ENCODE results near the gene PLA2G2D.
"Not testable (repeated sequence)": the region's sequence is repeated elsewhere in the genome, so short reads cannot be mapped to it uniquely, and the experiment has no call there.

The PLA2G2D gene

DNA sequence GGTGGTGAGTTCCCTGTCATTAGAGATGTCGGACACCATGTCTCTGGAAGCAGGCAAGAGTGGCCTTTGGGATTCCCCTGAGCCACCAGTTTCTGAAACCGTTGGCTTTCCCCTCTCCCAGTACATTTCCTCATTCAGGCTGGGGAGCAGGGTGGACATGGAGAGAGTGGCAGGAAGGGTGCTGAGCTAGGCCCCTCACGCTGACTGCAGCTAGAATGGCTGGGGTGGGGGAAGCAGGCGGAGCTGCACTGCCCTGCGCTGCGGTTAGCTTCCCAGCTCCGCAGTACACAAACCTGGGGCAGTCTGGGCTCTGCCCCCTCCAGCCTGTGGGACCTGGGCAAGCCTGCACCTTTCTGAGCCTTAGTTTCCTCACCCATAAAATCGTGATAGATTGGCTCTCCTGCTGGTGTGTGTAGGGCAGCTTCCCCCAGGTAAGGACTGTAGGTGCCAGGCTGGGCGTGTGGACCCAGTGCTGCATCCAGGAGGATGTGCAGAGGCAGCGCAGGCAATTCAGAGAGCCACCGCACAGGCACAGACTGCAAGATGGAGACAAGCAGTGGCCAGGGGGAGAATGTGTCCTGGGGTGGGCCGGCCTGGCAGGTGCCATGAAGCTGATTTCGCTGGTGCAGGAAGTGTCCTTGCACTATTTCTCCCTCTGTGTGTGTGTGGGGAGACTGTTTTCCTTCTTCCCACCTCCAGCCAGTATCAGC is 22.8 kb upstream of the PLA2G2D start:
- DNase-seq, result no peak

DNA sequence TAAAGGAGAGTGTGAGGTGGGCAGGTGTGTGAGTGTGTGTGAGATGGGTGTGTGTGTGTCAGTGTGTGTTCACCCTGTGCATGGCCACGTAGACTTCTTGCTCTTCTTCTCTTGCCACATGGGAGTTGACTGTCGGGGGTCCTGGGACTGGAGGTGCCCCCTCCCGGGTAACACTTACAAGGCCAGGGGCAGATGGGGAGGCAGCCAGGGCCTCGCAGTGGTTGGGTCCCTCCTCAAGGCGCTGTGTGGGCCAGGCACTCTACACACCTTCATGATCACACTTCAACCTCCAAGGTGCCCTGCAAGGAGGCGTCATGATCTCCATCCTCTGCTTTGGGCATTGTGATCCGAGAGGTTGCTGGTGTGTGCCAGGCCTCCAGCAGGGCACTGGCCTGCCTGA is 22.1 kb upstream of the PLA2G2D start:
- no peak for DNase-seq

DNA sequence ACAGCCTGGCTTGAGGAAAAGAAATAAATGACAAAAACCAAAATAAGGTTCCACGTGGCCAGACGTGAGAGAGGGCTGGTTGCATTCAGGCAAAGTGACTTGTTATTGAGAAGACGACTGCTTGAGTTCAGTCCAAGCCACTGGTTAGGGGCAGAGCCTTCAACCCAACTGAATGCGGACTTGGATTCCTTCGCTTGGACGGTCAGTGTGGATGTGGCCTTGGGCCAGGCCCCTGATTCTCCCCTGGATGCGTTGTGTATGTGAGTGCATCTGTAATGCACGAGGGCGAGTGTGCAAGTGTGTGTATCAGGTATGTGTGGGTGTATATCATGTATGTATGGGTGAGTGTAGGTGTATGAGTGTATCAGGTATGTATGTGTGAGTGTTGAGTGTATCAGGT is 21.7 kb upstream of the PLA2G2D start:
- DNase-seq, result no peak

DNA sequence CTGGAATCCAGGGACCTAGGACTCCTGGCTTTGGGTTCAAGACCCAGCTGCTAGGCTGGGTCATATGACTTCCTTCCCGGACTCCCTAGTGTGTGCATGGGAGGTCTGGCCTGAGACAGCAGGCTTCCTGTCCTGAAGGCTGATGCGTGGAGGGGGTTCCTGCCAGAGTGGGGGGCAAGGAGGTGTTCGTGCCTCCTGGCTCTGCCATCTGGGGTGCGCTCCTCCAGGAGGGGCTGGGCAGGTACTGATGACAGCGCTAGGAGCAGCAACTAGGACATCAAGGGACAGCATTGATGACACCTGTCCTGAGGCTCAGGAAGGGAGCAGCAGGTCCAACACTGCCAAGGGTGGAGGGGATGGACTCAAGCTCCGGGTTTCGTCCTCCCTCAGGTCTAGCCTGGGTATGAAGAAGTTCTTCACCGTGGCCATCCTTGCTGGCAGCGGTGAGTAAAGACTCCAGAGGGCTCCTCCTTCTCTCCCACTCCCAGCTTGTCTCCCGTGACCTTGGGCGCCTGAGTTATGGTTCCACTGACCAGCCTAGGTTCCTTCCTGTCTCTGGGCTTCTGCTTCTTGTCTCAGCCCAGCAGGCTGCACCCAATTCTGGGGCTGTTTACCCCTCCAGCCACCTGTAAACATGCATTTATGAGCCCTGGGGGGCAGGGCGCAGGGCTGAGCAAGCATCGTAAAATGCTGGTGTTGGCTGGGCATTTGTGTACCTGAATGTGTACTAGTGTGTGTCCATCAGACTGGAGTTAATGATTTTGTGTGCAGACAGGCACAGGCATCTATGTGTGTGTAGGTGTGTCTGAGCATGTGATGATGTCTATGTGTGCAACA is 20.7 kb upstream of the PLA2G2D start:
- DNase-seq, result no peak

DNA sequence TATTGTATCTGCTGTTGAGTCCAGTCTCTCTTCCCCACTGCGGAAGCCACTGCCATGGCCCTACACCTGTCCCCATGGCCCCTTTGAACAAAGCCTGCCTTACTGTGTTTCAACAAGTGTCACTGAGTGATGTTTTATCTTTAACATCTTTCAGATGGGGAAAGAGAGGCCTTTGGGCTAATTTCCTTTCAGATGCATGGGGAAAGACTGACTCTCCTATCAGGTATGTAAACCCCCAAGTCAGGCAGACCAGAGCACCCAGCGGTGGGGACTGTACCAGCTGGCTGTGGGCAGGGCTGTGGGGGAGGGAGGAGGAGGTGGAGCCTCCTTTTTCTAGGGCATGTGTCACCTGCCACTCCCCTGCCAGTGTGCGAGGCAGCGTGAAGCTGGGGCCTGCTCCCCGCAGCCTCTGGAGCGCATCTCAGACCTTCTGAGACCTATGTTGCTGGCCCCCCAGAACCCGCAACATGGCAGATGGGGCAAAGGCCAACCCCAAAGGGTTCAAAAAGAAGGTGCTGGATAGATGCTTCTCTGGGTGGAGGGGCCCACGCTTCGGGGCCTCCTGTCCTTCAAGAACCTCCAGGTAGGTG is 19.7 kb upstream of the PLA2G2D start, which contains the start of gene PLA2G2F:
PLA2G2F (plus strand) TSS at position 363 of the 590 bp plus-strand sequence; CDS start at position 468, 105 bp downstream.
- DNase-seq, result no peak

- no peak for DNase-seq
Measured at GRCh38 chr1:20138346-20138745, 19.0 kb upstream of the PLA2G2D start.

DNA sequence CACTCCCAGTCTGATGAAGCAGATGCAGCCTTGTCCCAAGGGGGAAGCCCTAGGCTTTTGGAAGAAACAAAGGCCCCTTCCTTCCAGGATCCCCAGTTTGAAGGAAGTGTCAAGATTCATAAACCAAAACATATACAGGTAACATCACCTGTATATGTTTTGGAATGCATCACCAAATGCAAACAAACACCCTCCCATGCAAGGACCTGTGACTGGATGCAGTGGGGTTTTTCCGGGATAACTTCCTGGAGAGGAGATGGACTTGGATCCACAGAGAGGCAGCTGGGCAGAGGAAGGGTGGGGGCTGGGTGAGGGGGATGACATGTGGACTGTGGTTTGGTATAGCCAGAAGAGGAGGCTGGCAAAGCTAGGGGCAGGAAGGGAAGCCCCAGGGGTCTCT is 18.3 kb upstream of the PLA2G2D start:
- no peak for DNase-seq

- no peak for DNase-seq
Measured at GRCh38 chr1:20137055-20137454, 17.7 kb upstream of the PLA2G2D start.

- no peak for DNase-seq
Measured at GRCh38 chr1:20136249-20136648, 16.9 kb upstream of the PLA2G2D start.

DNA sequence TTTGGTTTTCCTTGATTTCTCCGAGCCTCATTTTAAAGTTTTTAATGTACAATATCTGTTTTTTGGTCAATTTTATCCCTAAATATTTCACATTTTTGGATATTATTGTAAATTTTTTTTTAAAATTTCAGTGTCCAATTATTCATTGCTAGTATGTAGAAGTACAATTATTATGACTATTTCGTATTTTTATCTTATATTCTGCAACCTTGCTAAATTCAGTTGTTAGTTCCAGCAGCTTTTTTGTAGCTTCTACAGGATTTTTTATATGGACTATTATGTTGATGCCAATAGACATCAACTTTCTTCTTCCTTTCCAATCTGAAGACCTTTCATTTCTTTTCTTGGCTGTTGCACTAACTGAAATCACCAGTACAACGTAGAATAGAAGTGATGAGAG is 15.7 kb upstream of the PLA2G2D start:
- no peak for DNase-seq

DNA sequence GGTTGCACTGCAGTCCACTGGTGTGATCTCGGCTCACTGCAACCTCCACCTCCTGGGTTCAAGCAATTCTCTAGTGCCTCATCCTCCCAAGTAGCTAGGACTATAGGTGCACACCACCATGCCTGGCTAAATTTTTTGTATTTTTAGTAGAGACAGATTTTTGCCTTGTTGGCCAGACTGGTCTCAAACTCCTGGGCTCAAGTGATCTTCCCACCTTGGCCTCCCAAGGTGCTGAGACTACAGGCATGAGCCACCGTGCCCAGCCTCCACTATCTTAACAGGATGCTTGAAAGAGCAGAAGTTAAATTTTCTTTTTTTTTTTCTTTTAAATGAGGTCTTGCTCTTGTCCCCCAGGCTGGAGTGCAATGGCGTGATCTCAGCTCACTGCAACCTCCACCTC is 11.2 kb upstream of the PLA2G2D start:
- DNase-seq, result not testable (repeated sequence)

- no peak for DNase-seq
Measured at GRCh38 chr1:20126806-20127440, 7.6 kb upstream of the PLA2G2D start.

- DNase-seq, result no peak
Measured at GRCh38 chr1:20126041-20126805, 6.9 kb upstream of the PLA2G2D start.

- DNase-seq, result no peak
Measured at GRCh38 chr1:20125100-20125499, 5.8 kb upstream of the PLA2G2D start.

DNA sequence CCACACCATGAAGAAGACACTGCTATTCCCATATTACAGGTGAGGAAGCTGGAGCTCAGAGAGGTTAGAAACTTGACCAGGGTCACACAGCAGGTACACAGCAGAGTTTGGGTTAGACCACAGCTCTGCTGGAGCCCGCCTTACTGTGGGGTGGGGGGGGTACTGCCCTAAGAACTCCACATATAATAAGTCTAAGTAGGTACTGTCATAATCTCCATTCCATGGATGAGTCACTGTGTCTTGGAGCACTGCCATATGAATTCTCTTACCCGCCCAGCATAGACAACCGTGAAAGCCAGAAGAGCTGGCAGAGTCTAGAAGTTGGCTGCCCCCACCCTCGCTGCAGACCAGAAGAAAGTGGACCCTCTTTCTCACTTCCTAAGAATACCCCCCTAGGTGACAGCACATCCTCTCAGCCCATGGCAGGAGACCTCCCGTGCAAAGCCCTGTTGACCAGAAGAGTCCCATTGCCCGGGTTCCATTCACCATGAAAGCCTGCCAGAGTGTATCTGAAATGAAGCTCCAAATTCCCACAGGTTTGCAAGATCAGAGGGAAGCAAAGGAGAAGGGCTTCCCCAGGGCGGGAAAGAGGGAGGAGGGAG is 5.2 kb upstream of the PLA2G2D start:
- no peak for DNase-seq

DNA sequence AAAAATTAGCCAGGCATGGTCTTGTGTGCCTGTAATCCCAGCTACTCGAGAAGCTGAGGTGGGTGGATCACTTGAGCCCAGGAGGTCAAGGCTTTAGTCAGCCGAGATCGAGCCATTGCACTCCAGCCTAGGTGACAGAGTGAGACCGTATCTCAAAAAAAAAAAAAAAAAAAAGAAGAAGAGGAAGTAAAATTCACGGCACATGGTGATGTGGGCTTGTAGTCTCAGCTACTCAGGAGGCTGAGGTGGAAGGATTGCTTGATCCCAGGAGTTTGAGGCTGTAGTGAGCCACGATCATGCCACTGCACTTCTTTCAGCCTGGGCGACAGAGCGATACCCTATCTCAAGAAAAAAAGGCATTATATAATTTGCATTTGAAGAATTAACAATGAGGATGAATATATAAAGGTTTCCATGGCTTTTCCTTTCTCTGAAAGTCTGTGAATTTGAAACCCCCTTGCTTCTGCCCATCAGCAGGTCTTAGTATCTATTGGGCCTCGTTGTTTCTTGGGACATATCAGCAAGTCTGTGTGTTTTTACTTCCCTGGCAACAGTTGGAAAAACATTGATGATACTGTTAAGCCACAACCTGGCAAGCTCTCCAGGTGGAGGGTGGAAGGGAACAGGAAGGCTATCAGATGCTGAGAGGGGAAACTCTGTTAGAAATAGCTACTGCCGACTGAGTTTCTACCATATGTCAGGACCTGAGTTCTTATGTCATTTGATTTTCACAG is 4.6 kb upstream of the PLA2G2D start:
- DNase-seq, result no peak

DNA sequence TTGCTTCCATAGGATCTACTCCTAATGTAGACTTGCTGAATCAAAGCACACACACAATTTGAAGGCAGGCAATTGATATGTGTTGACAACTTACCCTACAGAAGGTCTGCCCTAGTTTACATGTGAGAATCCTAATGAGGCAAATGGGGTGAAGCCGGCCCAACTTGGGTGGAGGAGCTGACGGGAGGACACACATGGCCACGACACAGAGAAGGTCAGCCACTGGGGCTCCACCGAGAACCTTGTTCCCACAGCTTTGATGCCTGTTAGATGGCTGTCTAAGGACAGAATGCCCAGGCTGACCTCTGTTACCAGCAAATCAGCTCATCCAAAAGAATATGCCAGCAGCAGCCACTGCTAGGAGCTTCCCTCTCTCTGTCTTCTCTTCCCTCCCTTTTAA is 1.5 kb upstream of the PLA2G2D start:
- DNase-seq, result no peak

GRCh38 chr1:20117236-20117635 is 2.1 kb downstream of the PLA2G2D start:
- no peak for DNase-seq

- no peak for DNase-seq
Measured at GRCh38 chr1:20115916-20116315, 3.4 kb downstream of the PLA2G2D start.

- DNase-seq, result no peak
Measured at GRCh38 chr1:20115479-20115878, 3.9 kb downstream of the PLA2G2D start.

DNA sequence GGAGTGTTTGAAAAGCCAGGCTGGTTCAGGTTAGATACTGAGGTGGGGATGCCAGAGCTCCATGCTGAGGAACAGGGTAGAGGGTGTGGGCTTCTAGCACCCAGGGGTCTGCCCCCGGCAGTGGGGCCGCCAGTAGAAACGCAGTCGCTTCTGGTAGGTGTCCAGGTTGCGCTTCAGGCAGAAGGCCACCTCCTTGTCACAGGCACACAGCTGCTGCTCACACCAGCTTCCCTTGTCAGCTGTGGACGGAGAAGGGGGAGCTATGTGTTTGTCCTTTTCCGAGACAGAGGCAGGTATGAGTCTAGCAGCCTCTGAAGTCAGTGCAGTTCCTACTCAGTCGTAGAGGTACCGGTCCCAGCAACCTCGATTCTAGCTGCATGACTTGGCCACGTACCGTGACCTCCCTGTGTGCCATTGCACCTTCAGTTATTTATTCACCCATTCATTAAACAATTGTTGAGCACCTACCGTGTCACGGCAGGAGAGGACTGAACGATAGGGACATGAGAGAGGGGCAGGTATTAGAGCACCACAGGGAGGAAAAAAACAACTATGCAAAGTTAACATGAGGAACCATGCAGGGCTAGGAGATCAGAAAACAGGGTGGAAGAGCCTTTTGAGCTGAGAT is 5.2 kb downstream of the PLA2G2D start:
- DNase-seq, result no peak

Data from CD4-positive, alpha-beta T cell treated with Interleukin-17A for 4 hours (primary cell).